ENCODE results near the gene CRIP3.
"Not testable (repeated sequence)": the region's sequence is repeated elsewhere in the genome, so short reads cannot be mapped to it uniquely, and the experiment has no call there.

Gene CRIP3

DNA sequence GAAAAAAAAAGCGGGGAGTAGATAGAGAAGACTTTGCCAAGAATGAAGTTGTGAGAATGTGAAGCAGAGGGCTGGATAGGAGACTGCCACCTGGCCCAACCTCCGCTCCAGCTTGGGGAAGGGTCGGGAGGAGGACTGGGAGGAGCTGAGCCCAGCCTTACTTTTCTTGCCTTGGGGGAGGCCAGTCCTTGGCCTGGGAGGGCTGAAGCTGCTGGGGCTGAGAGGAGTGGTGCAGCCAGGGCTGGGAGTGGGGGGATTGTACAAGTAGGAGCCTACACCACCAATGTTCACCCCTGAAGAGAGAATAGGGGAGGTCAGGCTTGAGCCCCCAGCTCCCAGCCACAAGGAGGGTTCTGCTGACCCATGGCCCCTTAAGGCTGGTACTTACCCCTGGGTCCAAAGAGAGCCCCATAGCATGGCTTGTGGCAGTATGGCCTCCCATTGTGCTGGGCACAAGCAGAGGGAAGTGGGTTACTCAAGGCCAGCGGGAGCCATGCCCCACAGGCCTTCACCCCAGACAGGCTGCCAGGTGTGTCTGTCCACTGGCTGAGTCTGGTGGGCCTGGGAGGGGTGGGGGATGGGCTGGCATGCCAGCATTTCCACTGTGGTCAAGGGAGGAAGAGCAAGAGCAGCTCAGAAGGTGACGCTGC, 1.1 kb downstream of the CRIP3 start:
- DNase-seq (ENCODE audit: low read depth in 2 of 2), result no peak

DNA sequence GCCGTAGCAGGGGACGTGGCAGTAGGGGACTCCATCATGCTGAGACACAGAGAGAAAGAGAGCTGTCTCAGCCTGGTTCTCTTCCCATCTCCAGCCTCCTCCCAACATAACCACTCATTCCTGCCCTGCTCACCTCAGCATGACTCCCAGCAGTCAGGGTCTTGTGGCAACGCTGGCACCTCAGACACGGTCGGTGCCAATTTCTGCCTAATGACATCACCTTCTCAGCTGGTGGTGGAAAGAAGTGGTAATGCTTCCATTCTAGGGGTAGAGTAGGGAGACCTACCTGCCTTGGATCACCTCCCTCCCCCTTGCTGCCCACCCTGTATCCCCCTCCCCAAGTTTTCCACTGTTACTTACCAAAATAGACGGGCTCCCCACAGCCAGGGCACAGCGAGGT, 2.5 kb downstream of the CRIP3 start:
- no peak for DNase-seq (ENCODE audit: low read depth in 2 of 2)

- DNase-seq (ENCODE audit: low read depth in 2 of 2), result no peak
Measured at GRCh38 chr6:43304882-43305281, 3.7 kb downstream of the CRIP3 start.

DNA sequence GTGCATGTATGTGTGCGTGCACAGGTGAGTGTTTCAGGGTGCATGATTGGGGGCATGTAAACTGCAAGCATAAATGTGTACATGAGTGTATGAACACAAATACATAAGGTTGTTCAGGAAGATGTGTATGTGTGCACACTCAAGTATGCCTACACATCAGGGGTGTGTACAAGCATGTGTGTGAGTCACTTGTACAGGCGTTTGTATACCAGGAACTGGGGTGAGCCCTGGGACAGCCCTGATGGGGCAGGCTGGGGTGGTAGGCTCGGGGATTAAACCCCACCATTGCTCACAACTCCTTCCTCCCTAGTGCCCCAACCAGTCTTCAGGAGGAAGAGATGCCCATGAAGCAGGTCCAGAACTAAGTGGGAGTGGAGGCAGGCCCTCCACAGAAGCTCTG, 4.3 kb downstream of the CRIP3 start:
- no peak for DNase-seq (ENCODE audit: low read depth in 2 of 2)

- no peak for DNase-seq (ENCODE audit: low read depth in 2 of 2)
Measured at GRCh38 chr6:43303751-43304331, 4.8 kb downstream of the CRIP3 start.

DNA sequence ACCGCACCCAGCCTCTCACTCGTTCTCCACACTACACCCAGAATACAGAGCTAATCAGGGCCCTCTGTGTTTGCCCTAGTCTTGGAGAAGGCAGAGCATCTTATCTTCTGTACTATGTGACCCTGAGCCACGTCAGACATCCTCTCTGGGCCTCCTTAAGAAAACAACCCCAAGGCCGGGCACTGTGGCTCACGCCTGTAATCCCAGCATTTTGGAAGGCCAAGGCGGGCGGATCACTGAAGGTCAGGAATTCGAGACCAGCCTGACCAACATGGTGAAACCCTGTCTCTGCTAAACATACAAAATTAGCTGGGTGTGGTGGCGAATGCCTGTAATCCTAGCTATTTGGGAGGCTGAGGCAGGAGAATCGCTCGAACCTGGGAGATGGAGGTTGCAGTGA, 5.6 kb downstream of the CRIP3 start:
- DNase-seq (ENCODE audit: low read depth in 2 of 2), result not testable (repeated sequence)

DNA sequence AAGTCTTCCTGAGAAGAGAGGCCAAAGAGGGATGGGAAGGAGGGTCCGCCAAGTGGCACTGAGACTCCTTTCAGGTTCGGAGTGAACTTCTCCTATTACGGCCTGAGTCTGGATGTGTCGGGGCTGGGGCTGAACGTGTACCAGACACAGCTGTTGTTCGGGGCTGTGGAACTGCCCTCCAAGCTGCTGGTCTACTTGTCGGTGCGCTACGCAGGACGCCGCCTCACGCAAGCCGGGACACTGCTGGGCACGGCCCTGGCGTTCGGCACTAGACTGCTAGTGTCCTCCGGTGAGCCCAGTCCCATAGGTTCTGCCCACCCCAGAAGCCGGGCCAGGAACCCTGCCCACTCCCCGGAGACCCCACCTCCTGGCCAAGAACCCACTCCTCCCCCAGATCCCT, 6.5 kb downstream of the CRIP3 start:
- no peak for DNase-seq (ENCODE audit: low read depth in 2 of 2)

DNA sequence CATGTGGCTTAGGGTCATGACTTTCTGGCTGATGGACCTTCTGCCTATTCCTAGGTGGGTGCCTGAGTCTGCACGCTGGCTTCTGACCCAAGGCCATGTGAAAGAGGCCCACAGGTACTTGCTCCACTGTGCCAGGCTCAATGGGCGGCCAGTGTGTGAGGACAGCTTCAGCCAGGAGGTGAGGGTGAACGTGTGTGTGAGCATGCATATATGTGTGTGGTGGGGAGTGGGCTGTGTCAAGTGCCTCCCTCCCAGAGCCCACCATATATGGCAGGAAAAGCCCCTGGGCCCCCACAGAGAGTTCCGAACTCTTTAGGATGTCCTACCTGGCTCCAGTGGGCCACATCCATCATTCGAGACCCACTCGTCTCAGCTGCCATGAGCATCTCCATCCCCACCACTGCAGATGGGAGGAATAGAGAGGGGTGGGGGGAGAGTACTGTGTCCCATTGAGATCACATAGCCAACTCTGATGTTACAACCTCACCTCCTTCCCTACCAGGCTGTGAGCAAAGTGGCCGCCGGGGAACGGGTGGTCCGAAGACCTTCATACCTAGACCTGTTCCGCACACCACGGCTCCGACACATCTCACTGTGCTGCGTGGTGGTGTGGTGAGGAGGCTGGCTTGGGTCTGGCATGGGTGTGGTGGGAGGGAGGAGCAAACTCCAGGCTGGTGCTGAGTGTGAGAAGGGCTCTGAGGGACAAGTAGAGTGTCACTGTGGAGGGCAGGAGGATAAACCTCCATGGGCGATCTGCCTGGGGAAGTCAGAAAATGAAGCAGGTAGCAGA, 7.3 kb downstream of the CRIP3 start:
- DNase-seq (ENCODE audit: low read depth in 2 of 2), result no peak

GRCh38 chr6:43299338-43300293, 9.0 kb downstream of the CRIP3 start:
- no peak for DNase-seq (ENCODE audit: low read depth in 2 of 2)

DNA sequence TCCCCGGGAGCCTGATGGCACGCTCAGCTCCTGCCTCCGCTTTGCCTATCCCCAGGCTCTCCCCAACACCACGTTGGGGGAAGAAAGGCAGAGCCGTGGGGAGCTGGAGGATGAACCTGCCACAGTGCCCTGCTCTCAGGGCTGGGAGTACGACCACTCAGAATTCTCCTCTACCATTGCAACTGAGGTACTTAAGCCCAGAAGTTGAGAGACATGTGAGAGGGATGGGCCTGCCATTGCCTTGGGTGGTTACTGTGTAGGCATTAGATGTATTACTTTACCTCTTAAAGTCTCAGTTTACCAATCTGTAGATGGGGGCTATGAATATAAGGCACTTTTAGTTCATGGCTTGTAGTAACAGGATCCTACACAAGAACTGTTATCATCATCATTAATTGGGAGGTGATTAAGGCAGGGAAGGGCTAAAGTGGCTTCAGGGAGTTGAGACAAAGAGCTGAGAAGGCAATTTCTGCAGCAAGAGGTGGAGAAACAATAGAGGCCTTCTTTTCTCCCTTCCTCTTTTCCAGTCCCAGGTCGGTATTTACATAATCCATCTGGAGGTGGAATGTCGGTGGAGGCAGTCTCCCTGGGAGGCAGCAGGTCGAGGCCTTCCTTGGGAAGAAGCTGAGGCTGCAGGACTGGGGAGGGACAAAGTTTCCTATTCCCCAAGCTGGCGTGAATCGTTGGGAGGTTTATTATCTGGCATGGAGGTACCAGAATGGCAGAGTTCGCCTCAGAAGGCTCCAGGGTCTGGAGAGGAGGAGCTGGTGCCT, 9.9 kb downstream of the CRIP3 start:
- DNase-seq (ENCODE audit: low read depth in 2 of 2), result no peak

- no peak for DNase-seq (ENCODE audit: low read depth in 2 of 2)
Measured at GRCh38 chr6:43297644-43298564, 10.7 kb downstream of the CRIP3 start, which contains the start of gene SLC22A7. SLC22A7 (plus strand) TSS chr6:43298260; CDS start chr6:43298359, 99 bp downstream.

DNA sequence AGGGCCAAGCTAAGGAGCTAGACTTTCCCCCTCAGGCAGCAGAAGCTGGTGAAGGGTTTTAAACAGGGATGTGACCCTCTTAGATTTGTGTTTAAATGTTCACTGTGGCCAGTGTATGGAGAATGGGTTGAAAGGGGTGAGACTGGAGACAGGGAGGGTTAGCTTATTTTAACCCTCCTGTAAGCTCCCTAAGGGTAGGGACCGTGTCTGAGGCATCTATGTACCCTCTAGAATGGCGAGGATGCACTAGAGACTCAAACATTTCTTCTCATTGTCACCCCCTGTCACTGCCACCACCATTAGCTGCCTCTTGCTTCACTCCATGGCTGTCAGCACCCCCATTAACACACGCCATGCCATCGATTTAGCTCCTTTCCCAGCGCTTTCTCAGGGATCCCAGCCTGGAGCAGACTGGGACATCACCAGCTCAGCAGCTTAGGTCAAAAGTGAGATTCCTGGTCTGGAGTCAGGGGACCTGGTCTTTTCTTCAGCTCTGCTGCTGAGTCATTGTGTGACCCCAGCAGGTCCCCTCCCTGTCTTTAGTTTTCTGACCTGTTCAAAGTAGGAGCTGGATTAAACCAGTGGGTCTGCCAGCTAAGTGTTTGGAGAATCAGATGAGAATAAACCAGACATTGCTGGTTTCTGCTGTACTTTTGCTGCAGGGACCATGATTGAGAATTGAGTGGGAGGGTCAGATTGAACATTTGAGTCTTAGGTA, 11.7 kb downstream of the CRIP3 start:
- DNase-seq (ENCODE audit: low read depth in 2 of 2), result no peak

DNA sequence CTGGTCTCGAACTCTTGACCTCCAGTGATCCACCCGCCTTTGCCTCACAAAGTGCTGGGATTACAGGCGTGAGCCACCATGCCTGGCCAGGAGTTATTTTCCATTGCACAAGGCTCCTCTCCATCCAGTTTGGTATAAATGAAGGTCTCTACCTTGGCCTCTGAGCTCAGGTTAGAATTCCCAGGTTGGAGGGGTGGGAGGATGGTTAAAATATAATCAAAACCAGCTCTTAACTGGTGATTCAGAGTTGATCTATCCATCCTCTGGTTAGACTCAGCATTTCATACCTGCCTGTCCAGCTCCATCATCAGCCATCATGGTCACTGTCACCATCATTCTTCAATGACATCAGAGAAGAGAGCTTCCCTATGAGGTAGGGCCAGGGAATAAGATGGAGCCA, 13.2 kb downstream of the CRIP3 start:
- no peak for DNase-seq (ENCODE audit: low read depth in 2 of 2)

DNA sequence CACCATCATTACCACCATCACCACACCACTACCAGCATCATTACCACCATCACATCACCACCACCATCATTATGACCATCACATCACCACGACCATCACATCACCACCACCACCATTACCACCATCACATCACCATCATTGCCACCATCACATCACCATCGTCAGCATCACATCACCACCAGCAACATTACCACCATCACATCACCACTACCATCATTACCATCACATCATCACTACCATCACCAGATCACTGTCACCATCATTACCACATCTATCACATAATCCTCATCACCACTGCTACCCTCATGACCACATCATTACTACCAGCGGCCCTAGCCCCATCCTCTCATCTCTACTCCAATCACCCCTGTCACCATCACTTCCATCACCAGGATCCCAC, 14.1 kb downstream of the CRIP3 start:
- no peak for DNase-seq (ENCODE audit: low read depth in 2 of 2)

DNA sequence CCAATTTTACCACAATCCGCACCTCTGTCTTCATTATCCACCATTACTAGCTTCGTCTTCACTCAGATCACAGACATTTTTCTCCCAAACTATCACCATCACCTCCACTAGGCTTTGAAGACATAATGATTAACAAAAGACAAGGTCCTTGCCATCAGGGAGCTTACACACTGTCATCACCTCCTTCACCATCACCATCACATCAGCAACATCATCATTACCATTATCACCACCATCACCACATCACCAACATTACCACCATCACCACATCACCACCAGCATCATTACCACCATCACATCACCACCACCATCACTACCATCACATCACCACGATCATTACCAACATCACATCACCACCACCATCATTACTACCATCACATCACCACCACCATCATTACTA, 14.9 kb downstream of the CRIP3 start:
- no peak for DNase-seq (ENCODE audit: low read depth in 2 of 2)

DNA sequence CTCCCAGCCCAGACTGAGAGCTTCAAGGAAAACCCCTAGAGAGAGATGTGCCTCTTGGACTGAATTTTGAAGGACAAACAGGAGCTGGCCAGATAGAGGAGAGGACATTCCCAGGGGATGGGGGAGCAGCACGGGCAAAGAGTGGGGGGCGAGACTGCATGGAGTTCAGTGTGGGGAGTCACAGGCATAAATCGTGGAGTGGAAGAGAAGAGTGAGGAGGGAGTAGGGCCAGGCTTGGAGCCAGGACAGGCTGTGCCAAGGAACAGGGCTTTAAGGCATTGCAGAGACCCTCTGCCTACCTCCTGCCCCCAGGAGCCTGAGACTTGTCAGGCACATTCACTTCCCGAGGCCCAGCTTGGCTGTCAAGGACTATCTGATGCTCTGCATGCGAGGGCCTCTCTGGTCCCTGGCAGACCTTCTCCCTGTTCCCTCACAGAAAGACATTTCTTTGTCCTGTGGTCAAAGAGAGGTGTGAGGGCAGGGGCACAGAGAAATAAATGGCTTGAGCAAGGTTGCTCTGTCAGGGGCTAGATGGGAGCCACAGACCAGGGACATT, 15.8 kb downstream of the CRIP3 start:
- DNase-seq (ENCODE audit: low read depth in 2 of 2), result no peak

DNA sequence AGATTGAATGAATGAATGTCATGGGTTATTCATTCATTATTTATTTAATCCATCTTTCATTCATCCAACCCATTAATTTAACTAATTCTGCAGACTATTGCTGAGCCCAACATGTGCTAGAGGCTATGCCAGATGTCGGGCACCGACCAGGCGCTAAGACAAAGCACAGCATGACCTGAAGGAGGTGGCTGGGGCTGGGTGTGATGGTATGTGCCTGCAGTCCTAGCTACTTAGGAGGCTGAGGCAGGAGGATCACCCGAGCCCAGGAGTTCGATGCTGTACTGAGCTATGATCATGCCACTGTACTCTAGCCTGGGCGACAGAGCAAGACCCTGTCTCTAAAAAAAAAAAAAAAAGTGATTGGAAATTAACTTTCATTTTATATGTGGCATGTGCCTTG, 16.3 kb downstream of the CRIP3 start:
- DNase-seq (ENCODE audit: low read depth in 2 of 2), result no peak

GRCh38 chr6:43291708-43292107, 16.9 kb downstream of the CRIP3 start:
- DNase-seq (ENCODE audit: low read depth in 2 of 2), result no peak

DNA sequence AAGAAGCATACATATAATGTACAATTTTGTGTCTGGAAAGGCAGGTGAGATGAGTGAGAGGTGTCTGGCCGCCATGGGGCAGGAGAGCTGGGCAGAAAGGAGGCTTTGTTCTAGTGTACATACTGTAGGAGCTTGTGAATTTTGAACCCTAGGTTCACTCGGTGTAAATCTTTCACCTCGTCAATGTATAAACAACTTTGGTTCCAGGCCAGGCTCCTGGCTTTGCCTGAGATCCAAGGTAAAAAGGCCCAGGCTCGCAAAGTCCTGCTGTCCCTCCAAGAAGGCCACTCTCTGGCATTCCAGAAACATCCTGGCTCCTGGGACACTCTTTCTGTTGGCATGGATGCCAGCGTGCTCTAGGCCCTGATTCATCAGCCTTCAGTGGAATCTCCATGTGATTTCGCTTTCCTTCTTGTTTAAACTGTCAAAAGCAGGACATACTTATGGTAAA, 17.7 kb downstream of the CRIP3 start:
- no peak for DNase-seq (ENCODE audit: low read depth in 2 of 2)

Data from stimulated activated CD8-positive, alpha-beta memory T cell treated with anti-CD3 and anti-CD28 coated beads, Interleukin-15, amount 100 ng/mL, for 48 hours (primary cell).